ENCODE measurements around the gene MKNK2. TPM values are rescaled to one million over a fixed set of nuclear protein-coding genes. Genes with fewer than 3 reads are reported as not detected.

The MKNK2 gene
- total RNA-seq, 6 experiments from 2014 or later, result 80.5 to 218 (median 117) TPM

GRCh38 chr19:2048104-2048958 is 2.7 kb downstream of the MKNK2 start:
- H3K4me1 ChIP-seq, result peaks cover 1 to 77% (median 46%) of the 10 kb centered on the region in 4 donors
- H3K27me3 ChIP-seq, result no peaks in the 10 kb centered on the region
- peak overlapping the region; percentile 80 to 94 (median 93) for H3K4me3 ChIP-seq
- H3K9me3 ChIP-seq, result no peaks in the 10 kb centered on the region
- 60% methylated on average over 3 of the region's 17 CpGs for WGBS (ENCODE audit: insufficient coverage, low coverage, low lambda C conversion rate, missing lambda C conversion rate)
- intact Hi-C loops (cut with DNase I), result no loop called here
- peak overlapping the region; percentile 94 to 99 (median 98) for H3K27ac ChIP-seq
- TF ChIP-seq POLR2A (IDR thresholded peaks at IDR 0.05) (no peak), CTCF (IDR thresholded peaks at IDR 0.05) (no peak)
- ATAC-seq, result no peak
- DNase-seq, result no peak
- H3K36me3 ChIP-seq, result peaks cover 0 to 31% (median 5%) of the 10 kb centered on the region in 4 donors

- Histone ChIP-seq H3K36me3 (peaks cover 0 to 38% (median 5%) of the 10 kb centered on the region in 4 donors), H3K4me1 (peaks cover 1 to 83% (median 46%) of the 10 kb centered on the region in 4 donors), H3K9me3 (no peaks in the 10 kb centered on the region), H3K4me3 (peak overlapping the region in 1 of 3 donors; percentile 80), H3K27me3 (no peaks in the 10 kb centered on the region), H3K27ac (peak overlapping the region; percentile 8 to 99 (median 98))
- intact Hi-C loops (cut with DNase I), result no loop called here
- TF ChIP-seq POLR2A (IDR thresholded peaks at IDR 0.05) (no peak), CTCF (IDR thresholded peaks at IDR 0.05) (no peak)
- DNase-seq, result peak; percentile 83 to 88 (median 87)
- ATAC-seq, result peak in 2 of 4 donors; percentile 2 to 12
- WGBS (ENCODE audit: insufficient coverage, low coverage, low lambda C conversion rate, missing lambda C conversion rate), result 48% methylated on average over 4 of the region's 22 CpGs
Observed at GRCh38 chr19:2047449-2048103, 3.5 kb downstream of the MKNK2 start.

GRCh38 chr19:2047076-2047448 is 4.0 kb downstream of the MKNK2 start:
- H3K4me3 ChIP-seq, result no peak overlapping the region
- intact Hi-C loops (cut with DNase I), result no loop called here
- DNase-seq, result no peak

More at GRCh38 chr19:2047076-2047448, 4.0 kb downstream of the MKNK2 start:
- TF ChIP-seq CTCF (IDR thresholded peaks at IDR 0.05) (no peak), POLR2A (IDR thresholded peaks at IDR 0.05) (no peak)
- ATAC-seq, result no peak
- Histone ChIP-seq H3K4me1 (peaks cover 1 to 82% (median 46%) of the 10 kb centered on the region in 4 donors), H3K27me3 (no peaks in the 10 kb centered on the region), H3K9me3 (no peaks in the 10 kb centered on the region), H3K36me3 (peaks cover 0 to 40% (median 5%) of the 10 kb centered on the region in 4 donors), H3K27ac (peak overlapping the region; percentile 8 to 99 (median 98))
- WGBS (ENCODE audit: insufficient coverage, low coverage, low lambda C conversion rate, missing lambda C conversion rate), result no CpG with 5 or more reads among the region's 6 CpGs

Data from right lobe of liver (tissue), 6 donors.